Skeletal muscle cell (primary cell): ENCODE results near the gene CLTC.

Source experiments
- DNase-seq: peaks from one replicate; pipeline ENCODE4 v3.0.0-alpha.2; 2010; ENCODE audit warnings: low read depth
- H3K4me3 ChIP-seq: 2 replicates; pipeline ENCODE4 v1.5.1; 2011; ENCODE audit warnings: low read depth, mild to moderate bottlenecking, control low read depth, low read length, moderate library complexity

CLTC gene

DNA sequence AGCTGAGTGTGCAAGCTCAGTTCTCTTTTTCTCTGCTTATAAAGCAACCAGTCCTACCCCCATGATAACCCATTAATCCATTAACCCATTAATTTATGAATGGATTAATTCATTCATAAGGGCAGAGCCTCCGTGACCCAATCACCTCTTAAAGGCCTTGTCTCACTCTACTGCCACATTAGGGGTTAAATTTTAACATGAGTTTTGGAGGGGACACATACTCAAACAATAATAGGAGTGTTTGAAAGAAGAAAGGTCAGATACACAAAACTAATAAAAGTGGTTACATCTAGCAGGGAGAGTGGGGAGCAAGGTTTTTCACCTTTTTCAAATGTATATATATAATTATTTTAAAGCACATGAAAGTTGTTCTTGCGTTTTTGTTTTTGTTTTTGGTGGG lies 94.6 kb downstream of the CLTC start:
- DNase-seq, result no peak
- no peak overlapping the region for H3K4me3 ChIP-seq

DNA sequence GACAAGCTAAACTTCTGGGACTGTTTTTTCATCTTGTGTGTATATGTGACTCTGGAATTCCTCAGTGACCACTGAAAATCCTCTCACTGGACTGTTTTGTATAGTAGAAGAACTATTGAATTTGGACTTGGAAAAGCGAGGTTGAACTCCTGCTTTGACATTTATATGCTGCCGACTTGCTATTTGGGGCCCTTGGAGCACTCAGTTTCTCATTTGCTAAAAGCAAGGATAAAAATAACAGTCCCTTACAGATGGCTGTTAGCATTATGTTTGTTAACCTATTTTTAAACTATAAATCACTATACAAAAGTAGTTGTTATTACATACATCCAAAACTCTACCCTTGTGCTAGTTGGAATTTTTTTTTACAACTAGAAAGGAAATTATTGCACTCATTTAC lies 96.7 kb downstream of the CLTC start:
- no peak for DNase-seq
- H3K4me3 ChIP-seq, result no peak overlapping the region

DNA sequence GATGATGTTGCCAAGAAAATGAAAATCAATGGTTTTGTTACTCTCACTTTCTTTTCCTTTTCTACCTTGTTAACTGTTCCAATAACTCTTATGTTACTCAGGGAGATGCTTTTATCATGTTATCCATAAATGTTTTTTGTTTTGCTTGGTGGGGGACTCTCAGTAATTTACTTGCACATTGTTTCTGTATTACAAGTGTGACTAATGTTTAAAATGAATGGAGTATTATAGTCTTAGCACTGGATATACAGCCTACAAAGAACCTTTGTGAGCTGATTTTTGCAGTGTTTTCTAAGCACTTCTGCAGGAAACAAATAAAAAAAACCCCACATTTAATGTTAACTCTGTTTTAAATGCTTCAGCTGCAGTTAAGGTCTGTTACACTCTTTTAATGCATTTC lies 99.8 kb downstream of the CLTC start:
- no peak for DNase-seq
- H3K4me3 ChIP-seq, result no peak overlapping the region

DNA sequence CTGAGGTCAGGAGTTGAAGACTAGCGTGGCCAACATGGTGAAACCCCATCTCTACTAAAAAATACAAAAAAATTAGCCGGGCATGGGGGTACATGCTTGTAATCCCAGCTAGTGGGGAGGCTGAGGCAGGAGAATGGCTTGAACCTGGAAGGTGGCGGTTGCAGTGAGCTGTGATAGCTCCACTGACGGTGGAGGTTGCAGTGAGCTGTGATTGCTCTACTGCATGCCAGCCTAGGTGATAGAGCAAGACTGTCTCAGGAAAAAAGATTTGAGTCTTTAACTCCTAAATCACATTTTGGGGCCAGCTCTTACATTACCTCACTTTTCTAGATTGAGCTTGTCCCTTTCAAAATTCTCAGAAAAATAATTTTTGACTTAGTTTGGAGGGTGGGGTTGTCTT lies 102.9 kb downstream of the CLTC start:
- no peak for DNase-seq
- no peak overlapping the region for H3K4me3 ChIP-seq

GRCh38 chr17:59723041-59723440 lies 103.3 kb downstream of the CLTC start:
- DNase-seq, result no peak
- H3K4me3 ChIP-seq, result no peak overlapping the region

GRCh38 chr17:59723607-59724006 lies 103.9 kb downstream of the CLTC start:
- no peak for DNase-seq
- no peak overlapping the region for H3K4me3 ChIP-seq

GRCh38 chr17:59725691-59726090 lies 106.0 kb downstream of the CLTC start:
- H3K4me3 ChIP-seq, result no peak overlapping the region
- no peak for DNase-seq

DNA sequence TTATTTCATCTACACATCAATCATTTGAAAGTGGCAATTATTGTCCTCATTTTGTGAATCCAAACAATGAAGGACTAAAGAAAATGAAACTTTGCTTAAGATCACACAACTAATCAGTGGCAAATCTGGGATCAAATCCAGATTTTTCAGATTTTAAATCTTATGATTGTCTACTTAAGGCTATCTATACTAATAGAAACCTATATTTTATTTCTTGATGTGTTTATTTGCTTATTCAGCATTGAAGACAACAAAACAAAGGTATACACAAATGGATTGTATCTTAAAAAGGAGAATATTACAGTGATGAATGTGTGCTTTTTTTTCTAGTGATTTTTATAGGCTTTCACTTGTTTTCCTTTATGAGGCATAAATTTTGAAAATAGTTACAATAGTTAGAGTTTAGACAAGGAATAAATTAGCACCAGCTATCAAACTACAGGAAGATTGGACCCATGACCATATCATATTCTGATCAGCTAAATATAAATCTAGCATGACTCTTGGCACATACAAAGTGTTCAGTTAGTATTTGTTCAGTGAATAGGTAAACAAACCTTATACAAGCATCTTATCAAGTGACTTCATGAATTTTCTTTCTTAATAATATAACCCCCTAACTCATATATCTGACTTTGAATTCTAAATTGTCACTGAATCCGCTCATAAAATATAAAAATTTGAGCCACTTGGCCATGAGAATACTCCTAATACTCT lies 108.3 kb downstream of the CLTC start:
- no peak for DNase-seq
- H3K4me3 ChIP-seq, result no peak overlapping the region

GRCh38 chr17:59730268-59730834 lies 110.7 kb downstream of the CLTC start:
- H3K4me3 ChIP-seq, result no peak overlapping the region

DNA sequence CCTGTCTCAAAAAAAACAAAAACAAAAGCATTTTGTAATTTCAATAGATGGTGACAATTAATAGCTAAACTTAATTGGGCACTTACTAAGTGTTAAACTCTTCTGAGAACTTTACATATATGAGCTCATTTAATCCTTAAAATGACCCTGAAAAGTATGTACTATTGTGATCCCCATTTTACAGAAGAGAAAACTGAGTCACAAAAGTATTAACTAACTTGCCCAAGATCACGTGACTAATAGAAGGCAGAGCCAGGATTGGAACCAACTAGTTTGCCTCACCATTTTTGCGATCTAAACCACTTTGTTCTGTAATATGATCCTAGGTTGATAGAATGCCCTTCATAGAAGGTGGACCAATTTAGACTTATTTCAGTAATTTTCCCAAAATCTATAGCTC lies 114.0 kb downstream of the CLTC start:
- DNase-seq, result no peak
- no peak overlapping the region for H3K4me3 ChIP-seq

More at GRCh38 chr17:59730268-59730834, 110.7 kb downstream of the CLTC start:
- no peak for DNase-seq

GRCh38 chr17:59734226-59734625 lies 114.5 kb downstream of the CLTC start:
- DNase-seq, result no peak
- H3K4me3 ChIP-seq, result no peak overlapping the region

GRCh38 chr17:59737324-59737723 lies 117.6 kb downstream of the CLTC start:
- DNase-seq, result no peak
- no peak overlapping the region for H3K4me3 ChIP-seq

DNA sequence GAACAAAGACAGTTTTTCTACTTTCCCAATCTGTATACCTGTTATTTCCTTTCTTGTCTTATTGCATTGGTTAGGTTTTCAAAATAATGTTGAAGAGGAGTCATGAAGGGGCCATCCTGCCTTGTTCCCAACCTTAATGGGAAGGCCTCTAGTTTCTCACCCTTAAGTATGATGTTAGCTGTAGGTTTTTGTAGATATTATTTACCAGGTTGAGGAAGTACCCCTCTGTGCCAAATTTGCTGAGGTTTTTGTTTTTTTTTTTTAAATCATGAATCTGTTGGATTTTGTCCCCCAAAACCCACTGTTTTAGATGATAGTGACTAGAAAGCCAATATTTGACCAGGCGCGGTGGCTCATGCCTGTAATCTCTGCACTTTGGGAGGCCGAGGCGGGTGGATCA lies 124.1 kb downstream of the CLTC start:
- H3K4me3 ChIP-seq, result no peak overlapping the region
- DNase-seq, result no peak

- no peak for DNase-seq
- H3K4me3 ChIP-seq, result no peak overlapping the region
Observed at GRCh38 chr17:59745040-59745439, 125.3 kb downstream of the CLTC start.
